A549 treated with Hydrocortisone at 1 μM for 4 hours (cell line): ENCODE results near the gene SLC12A7. TPM values are rescaled to one million over a fixed set of nuclear protein-coding genes. Genes with fewer than 3 reads are reported as not detected.

Experiments
- total RNA-seq: library from RNA; stranded (reverse); fragments of 200-300 nt; extraction: Qiagen RNA extraction; gene quantifications from 5 replicates; pipeline ENCODE4 v1.2.3, GENCODE V29; 2022

Gene SLC12A7
- 26.8 to 29.7 TPM (median 27.7 TPM) in 5 replicates for total RNA-seq

GRCh38 chr5:1111727-1112289 is at the start of gene SLC12A7:
Gene SLC12A7, minus strand, starts transcription at chr5:1112063. Its CDS starts 72 bp downstream, at chr5:1111991.

GRCh38 chr5:1008451-1009358 is 103.2 kb downstream of the SLC12A7 start, which contains the start of gene NKD2:
Gene NKD2, plus strand, starts transcription at chr5:1008802. Its CDS starts 256 bp downstream, at chr5:1009058.

Other genes with a start within 250 kb of the SLC12A7 start
- gene BRD9, start 219.3 kb downstream of the SLC12A7 start, total RNA-seq, result 35.5 to 44.1 TPM (median 41.2 TPM) in 5 replicates
- 63.2 to 73.2 TPM (median 70.6 TPM) in 5 replicates for gene TRIP13, start 219.2 kb downstream of the SLC12A7 start, total RNA-seq
- gene NKD2, start 103.3 kb downstream of the SLC12A7 start, total RNA-seq, result 18.4 to 22.7 TPM (median 22.2 TPM) in 5 replicates
- 0.33 to 0.40 TPM (median 0.37 TPM) in 5 replicates for gene SLC6A19, start 89.5 kb upstream of the SLC12A7 start, total RNA-seq
- not detected in 5 replicates for gene SLC6A18, start 113.3 kb upstream of the SLC12A7 start, total RNA-seq
- 2.2 to 2.7 TPM (median 2.5 TPM) in 5 replicates for gene TERT, start 183.0 kb upstream of the SLC12A7 start, total RNA-seq
- 157 to 213 TPM (median 167 TPM) in 5 replicates for gene CLPTM1L, start 233.0 kb upstream of the SLC12A7 start, total RNA-seq